CD4-positive, alpha-beta T cell (primary cell): ENCODE measurements around the gene NUP35. TPM values are rescaled to one million over a fixed set of nuclear protein-coding genes. Genes with fewer than 3 reads are reported as not detected.
A peak's percentile ranks its signal among the peaks of the same experiment; 100 is the strongest.

ENCODE experiments used
- ATAC-seq: fragments of 200-7000 bp; cut with Tn5 transposase; one replicate; pipeline ENCODE4 v1.10.0; 2022; ENCODE audit warnings: mild to moderate bottlenecking; ENCODE audit not compliant: poor library complexity
- CTCF ChIA-PET: fragments of 350-600 bp; sonication (Branson Sonifier 250); formaldehyde crosslinking; loops from one replicate; lab custom pipeline; 2021; ENCODE audit warnings: antibody characterized with exemption, inconsistent platforms; lab: Charles Lee
- POLR2A ChIA-PET: fragments of 350-600 bp; sonication (Branson Sonifier 250); formaldehyde crosslinking; loops from one replicate; lab custom pipeline; 2021; ENCODE audit warnings: antibody characterized with exemption, inconsistent platforms; lab: Charles Lee
- DNase-seq, 14 experiments: peaks; one replicate each; pipeline ENCODE4 v3.0.0-alpha.2; 2013 to 2020; ENCODE audit warnings: mixed read lengths in 2 of 14
- H3K27ac ChIP-seq, 2 donors: one replicate each; pipeline versions ENCODE4 v1.5.1 to v1.7.0; 2013; ENCODE audit warnings: low read length in 2 of 2, low read depth in 1 of 2, mild to moderate bottlenecking in 1 of 2
- H3K27me3 ChIP-seq, 2 experiments: 1 replicate in 1 of 2; 2 replicates in 1 of 2; pipeline versions ENCODE4 v1.6.1 to v1.7.0; 2013; ENCODE audit warnings: low read length in 2 of 2, control low read depth in 1 of 2, mild to moderate bottlenecking in 1 of 2, moderate library complexity in 1 of 2; ENCODE audit not compliant: insufficient read depth in 2 of 2, control insufficient read depth in 1 of 2
- H3K36me3 ChIP-seq: one replicate; pipeline ENCODE4 v1.6.1; 2013; ENCODE audit warnings: low read length, control low read depth; ENCODE audit not compliant: insufficient read depth
- H3K4me1 ChIP-seq: one replicate; pipeline ENCODE4 v1.6.1; 2013; ENCODE audit warnings: low read length, control low read depth; ENCODE audit not compliant: insufficient read depth
- H3K4me3 ChIP-seq: one replicate; pipeline ENCODE4 v1.5.1; 2013; ENCODE audit warnings: mild to moderate bottlenecking, low read length, moderate library complexity
- H3K9me3 ChIP-seq, 2 experiments: 1 replicate in 1 of 2; 2 replicates in 1 of 2; pipeline versions ENCODE4 v1.6.1 to v1.7.0; 2013; ENCODE audit warnings: low read length in 2 of 2, mild to moderate bottlenecking in 2 of 2, control low read depth in 1 of 2, moderate library complexity in 1 of 2; ENCODE audit not compliant: control insufficient read depth in 1 of 2, insufficient read depth in 1 of 2
- H3K27ac Mint-ChIP-seq: one replicate; pipeline ENCODE4 v1.8.0; 2020; ENCODE audit warnings: mixed read lengths
- H3K27me3 Mint-ChIP-seq: one replicate; pipeline ENCODE4 v1.8.0; 2021; ENCODE audit warnings: mixed read lengths
- H3K36me3 Mint-ChIP-seq: one replicate; pipeline ENCODE4 v1.8.0; 2021; ENCODE audit warnings: low read depth, mixed read lengths
- H3K4me1 Mint-ChIP-seq: one replicate; pipeline ENCODE4 v1.8.0; 2021; ENCODE audit warnings: low read depth, mixed read lengths
- H3K4me3 Mint-ChIP-seq: one replicate; pipeline ENCODE4 v1.8.0; 2020; ENCODE audit warnings: mild to moderate bottlenecking, mixed read lengths
- H3K9me3 Mint-ChIP-seq: one replicate; pipeline ENCODE4 v1.8.0; 2020; ENCODE audit warnings: mixed read lengths
- intact Hi-C, 2 experiments: fragments of 100-400 bp; cut with DNase I in 1 of 2; cut with micrococcal nuclease in 1 of 2; formaldehyde crosslinking; loops; one replicate each; pipeline versions ENCODE4 v1.15.1 to v1.9.0; 2023 to 2025; cut with DNase I, micrococcal nuclease
- total RNA-seq, 174 experiments: library from RNA in 2 of 174; stranded (reverse) in 2 of 174; gene quantifications; one replicate each; pipeline ENCODE4 v1.2.3 and lab custom pipeline; 2021 to 2026
- TF ChIP-seq, protein P1 (sequence below): fragments of 200-600 bp; IDR thresholded peaks from one replicate; pipeline ENCODE4 v1.8.0; 2022; ENCODE audit warnings: antibody characterized with exemption, mild to moderate bottlenecking

The NUP35 gene
- total RNA-seq, 2 experiments from 2014 or later = 12.5 to 13.1 TPM

DNA sequence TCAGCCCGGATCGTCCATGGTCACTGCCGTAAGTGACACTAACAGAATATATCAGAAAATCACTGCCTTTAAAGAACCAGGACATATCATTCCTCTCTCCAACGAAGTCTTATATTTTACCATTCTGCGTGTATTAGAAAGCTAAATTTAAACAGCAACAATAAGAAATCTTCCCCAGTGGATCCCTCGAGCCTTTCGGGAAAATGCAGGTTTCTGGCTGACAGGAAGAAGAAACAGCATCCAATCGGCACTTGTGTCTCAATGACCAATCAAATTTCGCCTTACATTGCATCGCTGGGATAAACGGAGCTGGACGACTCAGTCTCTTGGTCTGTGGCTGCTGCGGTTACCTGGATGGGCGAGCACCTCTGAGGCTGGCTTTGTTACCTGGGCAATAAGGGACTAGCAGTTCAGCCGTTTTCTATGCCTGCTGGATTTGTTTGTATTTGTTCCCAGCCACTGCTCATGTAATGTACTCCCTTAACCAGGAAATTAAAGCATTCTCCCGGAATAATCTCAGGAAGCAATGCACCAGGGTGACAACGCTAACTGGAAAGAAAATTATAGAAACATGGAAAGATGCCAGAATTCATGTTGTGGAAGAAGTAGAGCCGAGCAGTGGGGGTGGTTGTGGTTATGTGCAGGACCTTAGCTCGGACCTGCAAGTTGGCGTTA is 45.6 kb upstream of the NUP35 start, which contains the start of gene DUSP19:
Gene DUSP19 (plus strand): TSS at position 284 of the 675 bp plus-strand sequence. CDS start 187 bp downstream, at position 471.
- intact Hi-C loops = loop anchor here (1.0 to 5.0 kb wide), 2 partner anchors 44 to 46 kb away; partner anchors contain the start of gene NUP35 (in 2 of the 2)
- TF ChIP-seq, protein P1, sequence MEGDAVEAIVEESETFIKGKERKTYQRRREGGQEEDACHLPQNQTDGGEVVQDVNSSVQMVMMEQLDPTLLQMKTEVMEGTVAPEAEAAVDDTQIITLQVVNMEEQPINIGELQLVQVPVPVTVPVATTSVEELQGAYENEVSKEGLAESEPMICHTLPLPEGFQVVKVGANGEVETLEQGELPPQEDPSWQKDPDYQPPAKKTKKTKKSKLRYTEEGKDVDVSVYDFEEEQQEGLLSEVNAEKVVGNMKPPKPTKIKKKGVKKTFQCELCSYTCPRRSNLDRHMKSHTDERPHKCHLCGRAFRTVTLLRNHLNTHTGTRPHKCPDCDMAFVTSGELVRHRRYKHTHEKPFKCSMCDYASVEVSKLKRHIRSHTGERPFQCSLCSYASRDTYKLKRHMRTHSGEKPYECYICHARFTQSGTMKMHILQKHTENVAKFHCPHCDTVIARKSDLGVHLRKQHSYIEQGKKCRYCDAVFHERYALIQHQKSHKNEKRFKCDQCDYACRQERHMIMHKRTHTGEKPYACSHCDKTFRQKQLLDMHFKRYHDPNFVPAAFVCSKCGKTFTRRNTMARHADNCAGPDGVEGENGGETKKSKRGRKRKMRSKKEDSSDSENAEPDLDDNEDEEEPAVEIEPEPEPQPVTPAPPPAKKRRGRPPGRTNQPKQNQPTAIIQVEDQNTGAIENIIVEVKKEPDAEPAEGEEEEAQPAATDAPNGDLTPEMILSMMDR = no peak
- ChIA-PET POLR2A (interaction anchor here (0.6 to 3.7 kb wide), 7 partner anchors 9 to 77 kb away, joined by 3 to 21 read pairs (median 4); partner anchors contain the start of gene NUP35), CTCF (interaction anchor here (1.0 to 1.4 kb wide), 2 partner anchors 39 to 41 kb away, joined by 3 read pairs; no protein-coding TSS in a partner anchor)
- ATAC-seq (peak; percentile 75), DNase-seq (peak; percentile 57 to 90 (median 74))
- Mint-ChIP-seq H3K27ac (peak within 1 kb of the TSS; percentile 64), H3K27me3 (no peaks in the 10 kb centered on the region), H3K4me3 (peak within 1 kb of the TSS; percentile 93), H3K36me3 (peaks cover 10% of the 10 kb centered on the region), H3K9me3 (no peaks in the 10 kb centered on the region), H3K4me1 (peaks cover 13% of the 10 kb centered on the region)
- Histone ChIP-seq H3K4me1 (peaks cover 6% of the 10 kb centered on the region), H3K36me3 (no peaks in the 10 kb centered on the region), H3K27me3 (no peaks in the 10 kb centered on the region), H3K4me3 (peak within 1 kb of the TSS; percentile 76), H3K27ac (no peak within 1 kb of the TSS), H3K9me3 (no peaks in the 10 kb centered on the region)

DNA sequence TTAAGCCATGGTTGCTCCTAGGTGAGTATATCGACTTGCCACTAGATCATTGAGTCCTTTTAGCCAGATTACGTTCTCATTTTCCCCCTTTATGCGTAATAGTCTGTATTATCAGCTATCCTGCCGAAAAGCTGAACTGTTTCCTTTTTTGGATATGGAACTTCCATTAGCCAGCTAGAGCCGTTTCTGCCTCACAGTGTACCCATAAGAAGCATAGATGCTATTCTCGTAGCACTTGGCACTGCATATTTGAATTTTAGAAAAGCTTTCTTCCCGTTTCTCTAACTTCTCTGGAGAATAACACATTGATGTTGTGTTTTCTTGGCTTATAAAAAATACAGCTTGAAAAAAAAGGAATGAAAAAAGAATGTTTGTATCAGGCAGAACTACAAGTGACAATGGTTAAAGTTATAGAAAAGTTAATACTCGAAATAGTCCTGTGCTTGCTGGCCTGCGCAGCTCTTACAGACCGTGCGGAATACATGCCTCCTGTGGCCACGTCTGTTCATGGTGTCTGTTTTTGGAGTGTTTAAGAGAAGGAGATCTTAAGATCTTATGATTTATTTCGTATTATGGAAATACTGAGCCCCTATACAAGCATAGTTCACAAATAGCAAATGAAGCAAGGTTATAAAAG is 45.0 kb upstream of the NUP35 start:
- H3K9me3 Mint-ChIP-seq = no peaks in the 10 kb centered on the region
- no peaks in the 10 kb centered on the region for H3K9me3 ChIP-seq
- no peaks in the 10 kb centered on the region for H3K27me3 ChIP-seq
- no peak overlapping the region for H3K27ac ChIP-seq
- peak overlapping the region; percentile 64 for H3K27ac Mint-ChIP-seq
- H3K4me3 Mint-ChIP-seq = peak overlapping the region; percentile 93
- ChIA-PET POLR2A (interaction anchor here (0.9 to 3.7 kb wide), 4 partner anchors 9 to 45 kb away, joined by 3 to 21 read pairs (median 4); partner anchors contain the start of gene NUP35), CTCF (interaction anchor here (1.0 kb wide), 1 partner anchor 42 kb away, joined by 3 read pairs; no protein-coding TSS in a partner anchor)
- ATAC-seq (peak; percentile 60), DNase-seq (peak in 2 of 14 experiments; percentile 23)
- peak overlapping the region; percentile 76 for H3K4me3 ChIP-seq
- no peaks in the 10 kb centered on the region for H3K36me3 ChIP-seq
- no peaks in the 10 kb centered on the region for H3K27me3 Mint-ChIP-seq
- peaks cover 6% of the 10 kb centered on the region for H3K4me1 ChIP-seq
- intact Hi-C loops = loop anchor here in 1 of 2 experiments (5.0 kb wide), 1 partner anchor 43 kb away; the partner anchor contains the start of gene NUP35
- TF ChIP-seq, protein P1 = no peak
- peaks cover 13% of the 10 kb centered on the region for H3K4me1 Mint-ChIP-seq
- peaks cover 10% of the 10 kb centered on the region for H3K36me3 Mint-ChIP-seq

DNA sequence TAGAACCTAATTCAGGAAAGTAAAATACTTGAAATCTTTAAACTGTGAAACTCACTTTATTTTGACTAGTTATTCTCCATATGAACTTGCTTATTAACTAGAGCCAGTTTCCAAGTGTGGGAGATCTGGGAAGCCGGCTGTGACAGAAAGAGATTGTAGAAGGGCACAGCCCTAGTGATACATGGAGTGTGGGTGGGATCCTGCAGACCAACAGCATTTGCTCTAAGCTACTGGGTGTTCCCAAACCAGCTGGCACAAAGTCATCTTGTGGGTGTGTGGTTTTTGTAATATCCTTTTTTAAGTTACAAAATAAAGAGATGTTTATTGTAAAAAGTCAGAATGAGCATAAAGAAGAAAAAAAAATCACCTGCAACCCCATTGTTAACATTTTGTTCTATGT is 42.3 kb upstream of the NUP35 start:
- Histone ChIP-seq H3K27ac (no peak overlapping the region), H3K9me3 (no peaks in the 10 kb centered on the region), H3K4me1 (peaks cover 6% of the 10 kb centered on the region), H3K36me3 (no peaks in the 10 kb centered on the region), H3K4me3 (no peak overlapping the region), H3K27me3 (no peaks in the 10 kb centered on the region)
- ChIA-PET CTCF (no interaction called here), POLR2A (no interaction called here)
- Mint-ChIP-seq H3K4me1 (peaks cover 13% of the 10 kb centered on the region), H3K27ac (no peak overlapping the region), H3K9me3 (no peaks in the 10 kb centered on the region), H3K36me3 (peaks cover 10% of the 10 kb centered on the region), H3K27me3 (no peaks in the 10 kb centered on the region), H3K4me3 (no peak overlapping the region)
- TF ChIP-seq, protein P1 = no peak
- no peak for DNase-seq
- no peak for ATAC-seq
- intact Hi-C loops = loop anchor here in 1 of 2 experiments (5.0 kb wide), 1 partner anchor 370 kb away; no protein-coding TSS in a partner anchor
